ENCODE data around the gene PIP4P1. TPM values are rescaled to one million over a fixed set of nuclear protein-coding genes. Genes with fewer than 3 reads are reported as not detected.
"Not testable (repeated sequence)": the region's sequence is repeated elsewhere in the genome, so short reads cannot be mapped to it uniquely, and the experiment has no call there.

Gene PIP4P1
- total RNA-seq, 2 donors from 2014 or later = 42.0 to 42.9 TPM

- intact Hi-C loops (cut with DNase I, micrococcal nuclease) = loop anchor here in 1 of 2 donors (10.0 kb wide), 1 partner anchor 108 kb away; the partner anchor contains the start of gene PARP2
- ATAC-seq, DNase-seq: not testable (repeated sequence)
Measured at GRCh38 chr14:20452831-20453230, 8.4 kb downstream of the PIP4P1 start.

- DNase-seq = no peak
- ATAC-seq = no peak
- intact Hi-C loops (cut with DNase I, micrococcal nuclease) = no loop called here
Measured at GRCh38 chr14:20446889-20447288, 14.3 kb downstream of the PIP4P1 start.

GRCh38 chr14:20443650-20444049 lies 17.6 kb downstream of the PIP4P1 start:
- intact Hi-C loops (cut with DNase I, micrococcal nuclease); ATAC-seq; DNase-seq: not testable (repeated sequence)

- intact Hi-C loops (cut with DNase I, micrococcal nuclease) = no loop called here
Measured at GRCh38 chr14:20441461-20441860, 19.8 kb downstream of the PIP4P1 start.

GRCh38 chr14:20440882-20441281 lies 20.4 kb downstream of the PIP4P1 start:
- ATAC-seq = peak; percentile 20
- DNase-seq = no peak
- intact Hi-C loops (cut with DNase I, micrococcal nuclease) = no loop called here

More at GRCh38 chr14:20441461-20441860, 19.8 kb downstream of the PIP4P1 start:
- DNase-seq = no peak
- no peak for ATAC-seq

GRCh38 chr14:20440465-20440864 lies 20.8 kb downstream of the PIP4P1 start:
- intact Hi-C loops (cut with DNase I, micrococcal nuclease) = no loop called here
- DNase-seq (no peak), ATAC-seq (no peak)

- intact Hi-C loops (cut with DNase I, micrococcal nuclease) = no loop called here
- DNase-seq (no peak), ATAC-seq (no peak)
Measured at GRCh38 chr14:20438664-20439063, 22.6 kb downstream of the PIP4P1 start.

- intact Hi-C loops (cut with DNase I, micrococcal nuclease) = no loop called here
- DNase-seq (no peak), ATAC-seq (no peak)
Measured at GRCh38 chr14:20436363-20436755, 24.9 kb downstream of the PIP4P1 start.

GRCh38 chr14:20435582-20436362 lies 25.5 kb downstream of the PIP4P1 start, which contains the start of gene KLHL33:
Gene KLHL33, minus strand, starts transcription at chr14:20436166. Its CDS starts 355 bp downstream, at chr14:20435811.
- intact Hi-C loops (cut with DNase I, micrococcal nuclease) = no loop called here
- no peak for ATAC-seq
- DNase-seq = no peak

GRCh38 chr14:20434701-20435581 lies 26.3 kb downstream of the PIP4P1 start:
- intact Hi-C loops (cut with DNase I, micrococcal nuclease) = no loop called here
- ATAC-seq (no peak), DNase-seq (no peak)

GRCh38 chr14:20429801-20430669 lies 31.2 kb downstream of the PIP4P1 start:
- DNase-seq (peak; percentile 47 to 65), ATAC-seq (peak; percentile 76)
- intact Hi-C loops (cut with DNase I, micrococcal nuclease) = no loop called here

- intact Hi-C loops (cut with DNase I, micrococcal nuclease) = no loop called here
- DNase-seq (no peak), ATAC-seq (no peak)
Measured at GRCh38 chr14:20428802-20429201, 32.4 kb downstream of the PIP4P1 start.

- ATAC-seq = no peak
- no peak for DNase-seq
- intact Hi-C loops (cut with DNase I, micrococcal nuclease) = no loop called here
Measured at GRCh38 chr14:20428010-20428365, 33.2 kb downstream of the PIP4P1 start.

GRCh38 chr14:20427231-20428009 lies 33.8 kb downstream of the PIP4P1 start:
- ATAC-seq = peak; percentile 84
- no peak for DNase-seq
- intact Hi-C loops (cut with DNase I, micrococcal nuclease) = no loop called here

- DNase-seq = no peak
- no peak for ATAC-seq
- intact Hi-C loops (cut with DNase I, micrococcal nuclease) = no loop called here
Measured at GRCh38 chr14:20424851-20425250, 36.4 kb downstream of the PIP4P1 start.

- DNase-seq (no peak), ATAC-seq (no peak)
- intact Hi-C loops (cut with DNase I, micrococcal nuclease) = no loop called here
Measured at GRCh38 chr14:20422886-20423285, 38.3 kb downstream of the PIP4P1 start.

- intact Hi-C loops (cut with DNase I, micrococcal nuclease) = no loop called here
- ATAC-seq = no peak
- DNase-seq = no peak
Measured at GRCh38 chr14:20421267-20421666, 40.0 kb downstream of the PIP4P1 start.

- no peak for DNase-seq
- ATAC-seq = peak; percentile 38
- intact Hi-C loops (cut with DNase I, micrococcal nuclease) = loop anchor here (10.0 kb wide), 3 partner anchors 45 to 265 kb away; partner anchors contain the start of genes ANG (in 2 of the 2), RNASE4 (in 2 of the 2), PIP4P1 (in 1 of the 2) and PNP (in 1 of the 2)
Measured at GRCh38 chr14:20419419-20419818, 41.8 kb downstream of the PIP4P1 start.

Data from left colon (tissue), 2 donors.